Measurements from ENCODE around the gene C1orf210. TPM values are rescaled to one million over a fixed set of nuclear protein-coding genes. Genes with fewer than 3 reads are reported as not detected.

The C1orf210 gene
- total RNA-seq, 1 donor from 2014 or later = not detected

GRCh38 chr1:43279666-43280065 lies 5.7 kb downstream of the C1orf210 start:
- intact Hi-C loops (cut with DNase I) = no loop called here
- DNase-seq (ENCODE audit: missing footprints) (no peak), ATAC-seq (no peak)

- intact Hi-C loops (cut with DNase I) = no loop called here
- DNase-seq (ENCODE audit: missing footprints) (no peak), ATAC-seq (no peak)
Observed at GRCh38 chr1:43279161-43279560, 6.2 kb downstream of the C1orf210 start.

GRCh38 chr1:43277116-43277876 lies 8.1 kb downstream of the C1orf210 start:
- intact Hi-C loops (cut with DNase I) = no loop called here
- ATAC-seq (no peak), DNase-seq (ENCODE audit: missing footprints) (no peak)

- no peak for ATAC-seq
- DNase-seq (ENCODE audit: missing footprints) = no peak
- intact Hi-C loops (cut with DNase I) = no loop called here
Observed at GRCh38 chr1:43276673-43277072, 8.7 kb downstream of the C1orf210 start.

GRCh38 chr1:43275826-43276620 lies 9.4 kb downstream of the C1orf210 start:
- DNase-seq (ENCODE audit: missing footprints) (no peak), ATAC-seq (no peak)
- intact Hi-C loops (cut with DNase I) = no loop called here

GRCh38 chr1:43274804-43275180 lies 10.6 kb downstream of the C1orf210 start:
- intact Hi-C loops (cut with DNase I) = no loop called here
- ATAC-seq (no peak), DNase-seq (ENCODE audit: missing footprints) (no peak)

- DNase-seq (ENCODE audit: missing footprints) = no peak
- intact Hi-C loops (cut with DNase I) = no loop called here
- ATAC-seq = no peak
Observed at GRCh38 chr1:43274125-43274803, 11.1 kb downstream of the C1orf210 start.

GRCh38 chr1:43273708-43274107 lies 11.7 kb downstream of the C1orf210 start:
- DNase-seq (ENCODE audit: missing footprints) = no peak
- ATAC-seq = no peak
- intact Hi-C loops (cut with DNase I) = no loop called here

- intact Hi-C loops (cut with DNase I) = no loop called here
- no peak for ATAC-seq
- no peak for DNase-seq (ENCODE audit: missing footprints)
Observed at GRCh38 chr1:43272576-43273571, 12.5 kb downstream of the C1orf210 start.

- intact Hi-C loops (cut with DNase I) = no loop called here
- no peak for DNase-seq (ENCODE audit: missing footprints)
Observed at GRCh38 chr1:43272161-43272560, 13.2 kb downstream of the C1orf210 start.

GRCh38 chr1:43271186-43272118 lies 13.9 kb downstream of the C1orf210 start:
- intact Hi-C loops (cut with DNase I) = no loop called here
- ATAC-seq = no peak
- no peak for DNase-seq (ENCODE audit: missing footprints)

More at GRCh38 chr1:43272161-43272560, 13.2 kb downstream of the C1orf210 start:
- ATAC-seq = no peak

- no peak for ATAC-seq
- intact Hi-C loops (cut with DNase I) = no loop called here
- no peak for DNase-seq (ENCODE audit: missing footprints)
Observed at GRCh38 chr1:43270421-43271095, 14.8 kb downstream of the C1orf210 start.

- ATAC-seq = no peak
- DNase-seq (ENCODE audit: missing footprints) = no peak
- intact Hi-C loops (cut with DNase I) = no loop called here
Observed at GRCh38 chr1:43269627-43270375, 15.6 kb downstream of the C1orf210 start, which contains the start of gene TMEM125. TMEM125 (plus strand) TSS chr1:43269983; CDS start chr1:43272723, 2,740 bp downstream.

- ATAC-seq (no peak), DNase-seq (ENCODE audit: missing footprints) (no peak)
- intact Hi-C loops (cut with DNase I) = no loop called here
Observed at GRCh38 chr1:43267818-43268425, 17.5 kb downstream of the C1orf210 start.

GRCh38 chr1:43267291-43267805 lies 18.0 kb downstream of the C1orf210 start:
- DNase-seq (ENCODE audit: missing footprints) = no peak
- intact Hi-C loops (cut with DNase I) = no loop called here
- ATAC-seq = no peak

GRCh38 chr1:43266881-43267280 lies 18.5 kb downstream of the C1orf210 start:
- intact Hi-C loops (cut with DNase I) = no loop called here
- DNase-seq (ENCODE audit: missing footprints) (no peak), ATAC-seq (no peak)
